ENCODE data around the gene MN1.

GRCh38 chr22:27836181-27836580 lies 34.6 kb upstream of the MN1 start:
- TF ChIP-seq POLR2A (IDR thresholded peaks at IDR 0.05) (no peak), CTCF (IDR thresholded peaks at IDR 0.05) (no peak)

Data from adrenal gland (tissue), 5 donors.